Caco-2 (cell line): ENCODE results near the gene TSPAN33. TPM values are rescaled to one million over a fixed set of nuclear protein-coding genes. Genes with fewer than 3 reads are reported as not detected.

Source experiments
- BruUV-seq: library from RNA; stranded (reverse); fragments of 400-500 nt; replicated peaks from 2 replicates; lab custom pipeline; 2021; lab: Mats Ljungman, UMichigan
- CTCF ChIA-PET: fragments of 300-600 bp; sonication (Branson Sonifier 250); formaldehyde crosslinking; loops from one replicate; lab custom pipeline; 2022; ENCODE audit warnings: antibody characterized with exemption; lab: Charles Lee
- POLR2A ChIA-PET: fragments of 300-600 bp; sonication (Branson Sonifier 250); formaldehyde crosslinking; loops from one replicate; lab custom pipeline; 2022; ENCODE audit warnings: antibody characterized with exemption; lab: Charles Lee
- DNase-seq, 2 experiments: peaks; one replicate each; pipeline versions ENCODE4 v3.0.0 to v3.0.0-alpha.2; 2020 to 2022
- H3K27me3 ChIP-seq: replicated peaks from 2 replicates; pipeline ENCODE4 v1.6.0; 2011; ENCODE audit warnings: low read length; ENCODE audit not compliant: control insufficient read depth, insufficient read depth
- H3K36me3 ChIP-seq: 2 replicates; pipeline ENCODE4 v1.5.1; 2011; ENCODE audit warnings: low read length; ENCODE audit not compliant: control insufficient read depth, insufficient read depth
- H3K4me1 ChIP-seq: fragments of 250-450 bp; sonication (Bioruptor Pico); 2 replicates; pipeline ENCODE4 v1.5.1; 2020; ENCODE audit warnings: mild to moderate bottlenecking
- H3K4me3 ChIP-seq: 2 replicates; pipeline ENCODE4 v1.5.1; 2011; ENCODE audit warnings: low read depth, mild to moderate bottlenecking, control low read depth, low read length
- H3K9me3 ChIP-seq: fragments of 250-450 bp; sonication (Bioruptor Pico); 2 replicates; pipeline ENCODE4 v1.5.1; 2020; ENCODE audit warnings: mild to moderate bottlenecking, moderate library complexity
- H3K27ac Mint-ChIP-seq: one replicate; pipeline ENCODE4 v1.8.0; 2022; ENCODE audit warnings: mixed read lengths; ENCODE audit not compliant: unreplicated experiment
- H3K27me3 Mint-ChIP-seq: one replicate; pipeline ENCODE4 v1.8.0; 2022; ENCODE audit warnings: mixed read lengths; ENCODE audit not compliant: insufficient read depth, unreplicated experiment
- H3K36me3 Mint-ChIP-seq: one replicate; pipeline ENCODE4 v1.8.0; 2022; ENCODE audit warnings: mild to moderate bottlenecking, mixed read lengths; ENCODE audit not compliant: insufficient read depth, unreplicated experiment
- H3K4me1 Mint-ChIP-seq: one replicate; pipeline ENCODE4 v1.8.0; 2022; ENCODE audit warnings: low read depth, mixed read lengths; ENCODE audit not compliant: unreplicated experiment
- H3K4me3 Mint-ChIP-seq: one replicate; pipeline ENCODE4 v1.8.0; 2022; ENCODE audit warnings: mild to moderate bottlenecking, moderate library complexity, mixed read lengths; ENCODE audit not compliant: unreplicated experiment
- H3K9me3 Mint-ChIP-seq: one replicate; pipeline ENCODE4 v1.8.0; 2022; ENCODE audit warnings: mixed read lengths; ENCODE audit not compliant: unreplicated experiment
- intact Hi-C: fragments of 100-400 bp; cut with micrococcal nuclease; formaldehyde crosslinking; loops from one replicate; pipeline ENCODE4 v1.10.0; 2022; ENCODE audit not compliant: unreplicated experiment
- total RNA-seq: library from RNA; stranded (reverse); gene quantifications from 2 replicates; pipeline ENCODE4 v1.2.3, GENCODE V29; 2022
- TF ChIP-seq, protein P1 (sequence below), 2 experiments: fragments of 200-600 bp in 1 of 2; IDR thresholded peaks; 1 replicate in 1 of 2; 2 replicates in 1 of 2; pipeline versions ENCODE4 v1.5.1 to v1.8.0; 2011 to 2022; ENCODE audit warnings: antibody characterized with exemption in 1 of 2, control low read depth in 1 of 2, inconsistent platforms in 1 of 2, low read depth in 1 of 2, low read length in 1 of 2, mild to moderate bottlenecking in 1 of 2, moderate library complexity in 1 of 2; ENCODE audit not compliant: insufficient read depth in 1 of 2, severe bottlenecking in 1 of 2, unreplicated experiment in 1 of 2

TSPAN33 gene
- total RNA-seq, 1 experiment from 2014 or later, result 4.5 TPM

DNA sequence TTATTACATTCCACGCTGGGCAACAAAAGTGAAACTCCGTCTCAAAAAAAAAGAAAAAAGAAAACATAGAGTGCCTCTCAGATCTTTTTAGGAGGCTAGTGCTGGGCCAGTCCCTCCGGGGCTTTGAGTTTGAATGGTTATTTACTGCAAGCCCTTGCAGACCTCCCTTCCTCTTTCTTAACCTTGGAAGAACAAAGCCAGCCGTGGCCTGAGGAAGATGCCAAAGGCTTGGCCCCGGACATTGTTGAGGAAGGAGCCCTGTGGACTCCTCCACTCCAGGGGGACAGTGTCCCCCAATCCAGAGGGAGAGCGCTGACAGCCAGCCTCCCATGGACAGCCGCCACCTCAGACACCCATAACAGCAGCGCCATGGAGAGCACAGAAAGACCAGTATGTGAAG lies 5.0 kb downstream of the TSPAN33 start:
- CTCF ChIA-PET, result interaction anchor here (1.9 kb wide), 1 partner anchor 14 kb away, joined by 8 read pairs; no protein-coding TSS in a partner anchor
- H3K9me3 Mint-ChIP-seq, result no peaks in the 10 kb centered on the region
- Histone ChIP-seq H3K36me3 (no peaks in the 10 kb centered on the region), H3K27me3 (no peaks in the 10 kb centered on the region), H3K4me1 (0 out of 2 replicates have a peak, but pooled peaks cover 3% of the 10 kb centered on the region), H3K4me3 (no peak overlapping the region), H3K9me3 (no peaks in the 10 kb centered on the region)
- H3K27me3 Mint-ChIP-seq, result peaks cover 13% of the 10 kb centered on the region
- no peaks in the 10 kb centered on the region for H3K4me1 Mint-ChIP-seq
- TF ChIP-seq, protein P1, sequence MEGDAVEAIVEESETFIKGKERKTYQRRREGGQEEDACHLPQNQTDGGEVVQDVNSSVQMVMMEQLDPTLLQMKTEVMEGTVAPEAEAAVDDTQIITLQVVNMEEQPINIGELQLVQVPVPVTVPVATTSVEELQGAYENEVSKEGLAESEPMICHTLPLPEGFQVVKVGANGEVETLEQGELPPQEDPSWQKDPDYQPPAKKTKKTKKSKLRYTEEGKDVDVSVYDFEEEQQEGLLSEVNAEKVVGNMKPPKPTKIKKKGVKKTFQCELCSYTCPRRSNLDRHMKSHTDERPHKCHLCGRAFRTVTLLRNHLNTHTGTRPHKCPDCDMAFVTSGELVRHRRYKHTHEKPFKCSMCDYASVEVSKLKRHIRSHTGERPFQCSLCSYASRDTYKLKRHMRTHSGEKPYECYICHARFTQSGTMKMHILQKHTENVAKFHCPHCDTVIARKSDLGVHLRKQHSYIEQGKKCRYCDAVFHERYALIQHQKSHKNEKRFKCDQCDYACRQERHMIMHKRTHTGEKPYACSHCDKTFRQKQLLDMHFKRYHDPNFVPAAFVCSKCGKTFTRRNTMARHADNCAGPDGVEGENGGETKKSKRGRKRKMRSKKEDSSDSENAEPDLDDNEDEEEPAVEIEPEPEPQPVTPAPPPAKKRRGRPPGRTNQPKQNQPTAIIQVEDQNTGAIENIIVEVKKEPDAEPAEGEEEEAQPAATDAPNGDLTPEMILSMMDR (IDR thresholded peaks at IDR 0.05; ENCODE audit: insufficient read depth in 1 of 2, low read depth in 1 of 2, low read length in 1 of 2, severe bottlenecking in 1 of 2, unreplicated experiment in 1 of 2), result no peak
- no peak for DNase-seq
- intact Hi-C loops, result no loop called here
- H3K4me3 Mint-ChIP-seq, result no peak overlapping the region
- no peaks in the 10 kb centered on the region for H3K36me3 Mint-ChIP-seq
- BruUV-seq, result no TSS peak
- POLR2A ChIA-PET, result no interaction called here
- no peak overlapping the region for H3K27ac Mint-ChIP-seq

DNA sequence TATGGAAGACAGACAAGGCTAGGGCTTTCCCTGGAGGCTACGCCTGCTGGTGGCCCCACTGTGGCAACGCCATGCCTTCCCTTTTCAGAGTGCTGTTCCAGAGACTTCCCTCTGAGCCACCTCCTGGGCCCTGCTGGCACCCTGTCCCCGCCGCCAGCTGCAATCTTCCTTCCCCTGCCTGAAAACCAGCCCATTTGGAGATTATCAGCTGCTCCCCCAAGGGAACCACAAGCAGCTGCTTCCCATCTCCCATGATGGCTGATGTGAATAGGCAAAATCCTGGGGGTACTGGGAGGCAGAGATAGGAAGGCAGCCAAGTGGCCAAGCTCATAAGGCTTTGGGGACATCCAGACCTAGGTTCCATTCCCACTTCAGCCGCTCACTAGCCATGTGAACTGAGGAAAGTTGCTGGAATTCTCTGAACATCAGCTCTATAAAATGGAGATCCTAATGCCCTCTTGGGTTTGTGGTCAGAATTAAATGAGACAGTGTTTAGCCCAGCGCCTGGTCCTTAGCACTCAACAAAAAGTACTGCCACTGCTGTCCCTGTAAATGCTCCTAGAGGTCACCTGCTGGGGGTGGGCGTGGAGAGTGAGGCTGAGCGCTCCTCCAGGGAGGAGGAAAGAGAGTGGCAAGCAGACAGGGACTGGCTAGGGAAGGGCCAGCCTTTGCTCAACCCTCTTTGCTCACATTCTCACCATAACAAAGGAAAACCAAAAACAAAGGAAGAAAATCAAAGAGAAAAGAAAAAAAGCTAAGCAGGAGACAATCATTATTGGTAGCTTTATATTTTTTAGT lies 5.9 kb downstream of the TSPAN33 start:
- Mint-ChIP-seq H3K9me3 (no peaks in the 10 kb centered on the region), H3K4me1 (no peaks in the 10 kb centered on the region), H3K4me3 (no peak overlapping the region), H3K27me3 (peaks cover 11% of the 10 kb centered on the region), H3K27ac (no peak overlapping the region), H3K36me3 (no peaks in the 10 kb centered on the region)
- Histone ChIP-seq H3K27me3 (no peaks in the 10 kb centered on the region), H3K4me1 (0 out of 2 replicates have a peak, but pooled peaks cover 3% of the 10 kb centered on the region), H3K9me3 (no peaks in the 10 kb centered on the region), H3K36me3 (no peaks in the 10 kb centered on the region), H3K4me3 (no peak overlapping the region)
- intact Hi-C loops, result no loop called here
- no TSS peak for BruUV-seq
- CTCF ChIA-PET, result interaction anchor here (1.3 to 1.9 kb wide), 2 partner anchors 13 to 63 kb away, joined by 3 to 8 read pairs; no protein-coding TSS in a partner anchor
- DNase-seq, result no peak
- POLR2A ChIA-PET, result no interaction called here
- TF ChIP-seq, protein P1 (IDR thresholded peaks at IDR 0.05; ENCODE audit: insufficient read depth in 1 of 2, low read depth in 1 of 2, low read length in 1 of 2, severe bottlenecking in 1 of 2, unreplicated experiment in 1 of 2), result no peak

DNA sequence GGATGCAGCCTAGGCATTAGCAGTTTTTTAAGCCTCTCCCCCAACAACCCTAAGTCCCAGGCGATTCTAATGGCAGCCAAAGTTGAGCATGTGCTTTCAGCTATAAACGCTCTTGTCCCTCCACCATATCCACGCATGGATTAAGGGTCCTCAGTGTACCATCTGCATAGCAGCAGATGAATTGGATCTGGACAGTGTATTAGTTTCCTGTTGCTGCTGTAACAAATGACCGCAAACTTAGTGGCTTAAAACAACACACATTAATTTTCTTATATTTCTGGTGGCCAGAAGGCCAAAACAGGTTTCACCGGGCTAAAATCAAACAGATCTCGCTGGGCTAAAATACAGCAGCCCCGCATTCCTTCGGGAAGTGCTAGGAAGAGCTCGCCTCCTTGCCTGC lies 13.1 kb downstream of the TSPAN33 start:
- POLR2A ChIA-PET, result no interaction called here
- no peaks in the 10 kb centered on the region for H3K4me1 Mint-ChIP-seq

More for the DNA sequence above, 13.1 kb downstream of the TSPAN33 start:
- Histone ChIP-seq H3K9me3 (no peaks in the 10 kb centered on the region), H3K4me1 (no peaks in the 10 kb centered on the region), H3K4me3 (no peak overlapping the region), H3K27me3 (no peaks in the 10 kb centered on the region), H3K36me3 (no peaks in the 10 kb centered on the region)
- BruUV-seq, result no TSS peak
- no peaks in the 10 kb centered on the region for H3K36me3 Mint-ChIP-seq
- no peak overlapping the region for H3K4me3 Mint-ChIP-seq
- DNase-seq, result no peak
- peaks cover 4% of the 10 kb centered on the region for H3K27me3 Mint-ChIP-seq
- TF ChIP-seq, protein P1 (IDR thresholded peaks at IDR 0.05; ENCODE audit: insufficient read depth in 1 of 2, low read depth in 1 of 2, low read length in 1 of 2, severe bottlenecking in 1 of 2, unreplicated experiment in 1 of 2), result no peak
- CTCF ChIA-PET, result no interaction called here
- no peak overlapping the region for H3K27ac Mint-ChIP-seq
- intact Hi-C loops, result no loop called here
- peaks cover 9% of the 10 kb centered on the region for H3K9me3 Mint-ChIP-seq
